ENCODE measurements around the gene IMMP2L. TPM values are rescaled to one million over a fixed set of nuclear protein-coding genes. Genes with fewer than 3 reads are reported as not detected.

The IMMP2L gene
- total and polyA plus RNA-seq, 2 of the 4 experiments (the other 2 are of a cell fraction), result 5.8 to 9.3 TPM

- in situ Hi-C loops (cut with MboI; ENCODE audit: low sequenced_read_pairs), result no loop called here
- Histone ChIP-seq H3K9me1 (ENCODE audit: insufficient read depth, low read length) (no peaks in the 10 kb centered on the region), H3K27ac (ENCODE audit: insufficient read depth, low read length) (no peak overlapping the region), H2BK5ac (ENCODE audit: low read depth, low read length, poor library complexity, severe bottlenecking) (no peak overlapping the region), H2BK120ac (ENCODE audit: low read depth, low read length) (no peak overlapping the region), H3K14ac (replicated peaks; ENCODE audit: low read depth, low read length) (no peak overlapping the region), H3K79me1 (ENCODE audit: low read depth in 1 of 2, low read length in 2 of 2) (no peaks in the 10 kb centered on the region), H3K27me3 (ENCODE audit: control insufficient read depth, insufficient read depth, low read length) (no peaks in the 10 kb centered on the region), H3K4me2 (ENCODE audit: low read depth, low read length) (no peak overlapping the region), H4K8ac (ENCODE audit: low read depth in 2 of 2, low read length in 2 of 2) (no peak overlapping the region), H3K9me3 (ENCODE audit: control insufficient read depth, insufficient read depth, low read length) (no peaks in the 10 kb centered on the region), H4K5ac (ENCODE audit: low read depth, low read length) (no peak overlapping the region), H2BK15ac (ENCODE audit: low read depth, low read length) (no peak overlapping the region), H3K4me3 (ENCODE audit: insufficient read depth, low read depth, low read length) (no peak overlapping the region), H2AK9ac (replicated peaks; ENCODE audit: low read depth, low read length, poor library complexity) (no peak overlapping the region), H4K20me1 (ENCODE audit: insufficient read depth, low read length) (no peaks in the 10 kb centered on the region), H3K4me1 (ENCODE audit: control insufficient read depth, insufficient read depth, low read length) (no peaks in the 10 kb centered on the region), H2AFZ (replicated peaks; ENCODE audit: low read length, poor library complexity) (no peak overlapping the region), H2BK20ac (ENCODE audit: low read depth, low read length) (no peak overlapping the region), H3K56ac (ENCODE audit: extremely low read depth, insufficient read depth, low read length) (no peak overlapping the region), H4K91ac (ENCODE audit: insufficient read depth, low read depth, low read length) (no peak overlapping the region), H3K23ac (ENCODE audit: low read depth, low read length) (no peak overlapping the region), H3K4ac (ENCODE audit: low read depth, low read length) (no peak overlapping the region), H3K36me3 (ENCODE audit: control insufficient read depth, insufficient read depth, low read length) (no peaks in the 10 kb centered on the region), H3K9ac (ENCODE audit: low read depth, low read length) (no peak overlapping the region), H3K18ac (ENCODE audit: low read depth, low read length) (no peak overlapping the region), H2AK5ac (ENCODE audit: low read depth, low read length) (no peak overlapping the region)
- TF ChIP-seq RAD21 (IDR thresholded peaks at IDR 0.05; ENCODE audit: low read length) (no peak), NFE2L2 (IDR thresholded peaks at IDR 0.05; ENCODE audit: low read depth, low read length) (no peak), ELK1 (IDR thresholded peaks at IDR 0.05; ENCODE audit: borderline replicate concordance, low read depth, low read length) (no peak), BHLHE40 (IDR thresholded peaks at IDR 0.05; ENCODE audit: low read depth, low read length) (no peak), POLR2A (IDR thresholded peaks at IDR 0.05; ENCODE audit: low read depth, low read length) (no peak), RCOR1 (IDR thresholded peaks at IDR 0.05; ENCODE audit: insufficient replicate concordance, low read length) (no peak), CTCF (conservative IDR thresholded peaks at IDR 0.05; ENCODE audit: low read depth, low read length) (no peak), FOS (IDR thresholded peaks at IDR 0.05; ENCODE audit: low read depth, low read length) (no peak), RFX5 (IDR thresholded peaks at IDR 0.05; ENCODE audit: low read depth, low read length) (no peak), CHD1 (IDR thresholded peaks at IDR 0.05; ENCODE audit: low read depth, low read length) (no peak), USF2 (IDR thresholded peaks at IDR 0.05; ENCODE audit: low read depth, low read length) (no peak), MAFK (IDR thresholded peaks at IDR 0.05; ENCODE audit: low read depth, low read length) (no peak), SMC3 (IDR thresholded peaks at IDR 0.05; ENCODE audit: low read depth, low read length) (no peak), MXI1 (IDR thresholded peaks at IDR 0.05; ENCODE audit: borderline replicate concordance, low read depth, low read length) (no peak), CEBPB (IDR thresholded peaks at IDR 0.05; ENCODE audit: low read depth, low read length) (no peak), MAZ (IDR thresholded peaks at IDR 0.05; ENCODE audit: borderline replicate concordance, low read depth, low read length) (no peak)
- ATAC-seq (ENCODE audit: low read depth), result peak; percentile 35; the same call in 1 of the 2 replicates
- intact Hi-C loops (cut with micrococcal nuclease), result no loop called here
- ChIA-PET CTCF (no interaction called here), POLR2A (ENCODE audit: unreplicated experiment) (interaction anchor here (0.6 kb wide), 1 partner anchor 9 kb away, joined by 6 read pairs; no protein-coding TSS in a partner anchor)
- DNase-seq, result peak; percentile 55
- dilution Hi-C loops (cut with HindIII; ENCODE audit: low sequenced_read_pairs, unreplicated experiment), result no loop called here
- no TSS peak for BruUV-seq (replicated peaks)
- no CpG with 5 or more reads among the region's 3 CpGs for WGBS, 2 experiments (ENCODE audit: extremely low coverage in 2 of 2, insufficient read length in 1 of 2)
Measured at GRCh38 chr7:111401516-111401915, 160.8 kb downstream of the IMMP2L start.
